HCT116 (cell line): ENCODE data around the gene HLA-F.

Experiments used
- ATF3 ChIP-seq: IDR thresholded peaks from 2 replicates; pipeline ENCODE4 v1.6.1; 2012
- CEBPB ChIP-seq: IDR thresholded peaks from 2 replicates; pipeline ENCODE4 v1.6.1; 2012; ENCODE audit warnings: low read depth
- CTCF ChIP-seq, 3 experiments: fragments of 200-600 bp in 1 of 3; sonication (generic) in 1 of 3; IDR thresholded peaks in 2 of 3; conservative IDR thresholded peaks in 1 of 3; 2 replicates each; pipeline ENCODE4 v1.5.1; 2012 to 2017; ENCODE audit warnings: low read depth in 2 of 3, low read length in 2 of 3, antibody characterized with exemption in 1 of 3, borderline replicate concordance in 1 of 3, control low read depth in 1 of 3, mild to moderate bottlenecking in 1 of 3, mixed read lengths in 1 of 3, mixed run types in 1 of 3, moderate library complexity in 1 of 3; ENCODE audit not compliant: insufficient read depth in 1 of 3
- EZH2 ChIP-seq: fragments of 200-600 bp; sonication (generic); IDR thresholded peaks from 2 replicates; pipeline ENCODE4 v1.6.1; 2017; ENCODE audit warnings: antibody characterized with exemption, mixed run types
- EZH2phosphoT487 ChIP-seq: fragments of 200-600 bp; IDR thresholded peaks from 2 replicates; pipeline ENCODE4 v1.6.1; 2018; ENCODE audit warnings: antibody characterized with exemption, borderline replicate concordance
- JUND ChIP-seq: IDR thresholded peaks from 2 replicates; pipeline ENCODE4 v1.6.1; 2012
- MAX ChIP-seq: IDR thresholded peaks from 2 replicates; pipeline ENCODE4 v1.6.1; 2012
- POLR2A ChIP-seq: IDR thresholded peaks from 2 replicates; pipeline ENCODE4 v1.7.0; 2011; ENCODE audit warnings: borderline replicate concordance; ENCODE audit not compliant: insufficient read depth, insufficient read length; ENCODE audit errors: extremely low read depth
- POLR2AphosphoS5 ChIP-seq: IDR thresholded peaks from 2 replicates; pipeline ENCODE4 v1.6.1; 2011; ENCODE audit warnings: mild to moderate bottlenecking, low read depth, low read length, moderate library complexity
- RAD21 ChIP-seq: IDR thresholded peaks from 2 replicates; pipeline ENCODE4 v1.6.1; 2012; ENCODE audit warnings: low read depth, mild to moderate bottlenecking
- REST ChIP-seq: IDR thresholded peaks from 2 replicates; pipeline ENCODE4 v1.6.1; 2012; ENCODE audit warnings: low read depth
- SP1 ChIP-seq: IDR thresholded peaks from 2 replicates; pipeline ENCODE4 v1.6.1; 2012; ENCODE audit warnings: low read depth
- YY1 ChIP-seq: IDR thresholded peaks from 2 replicates; pipeline ENCODE4 v1.6.1; 2011; ENCODE audit warnings: low read length, low read depth, moderate library complexity, mild to moderate bottlenecking; ENCODE audit not compliant: insufficient replicate concordance; ENCODE audit errors: extremely low read depth

- TF ChIP-seq POLR2AphosphoS5 (no peak), POLR2A (no peak), EZH2phosphoT487 (no peak), EZH2 (no peak), REST (no peak), CTCF (IDR thresholded peaks at IDR 0.05 in 2 of 3, conservative IDR thresholded peaks at IDR 0.05 in 1 of 3; ENCODE audit: borderline replicate concordance in 1 of 3, insufficient read depth in 1 of 3, low read depth in 2 of 3, low read length in 2 of 3) (no peak), SP1 (no peak), RAD21 (no peak), MAX (no peak), YY1 (no peak), CEBPB (no peak), ATF3 (no peak), JUND (no peak)
Measured at GRCh38 chr6:29710281-29710941, 12.8 kb upstream of the HLA-F start.
